HepG2 (cell line): ENCODE data around the gene ORMDL3. TPM values are rescaled to one million over a fixed set of nuclear protein-coding genes. Genes with fewer than 3 reads are reported as not detected.

Experiments used
- JARID2 ChIP-seq: sonication (generic); formaldehyde crosslinking; IDR thresholded peaks from 2 replicates; pipeline ENCODE4 v1.8.1; 2023; ENCODE audit warnings: missing genetic modification reagents, inconsistent platforms; ENCODE audit not compliant: insufficient replicate concordance
- KLF9 ChIP-seq: IDR thresholded peaks from 2 replicates; pipeline ENCODE4 v1.6.1; 2016; ENCODE audit warnings: low read depth
- MAZ ChIP-seq, 2 experiments: sonication (generic) in 1 of 2; formaldehyde crosslinking in 1 of 2; IDR thresholded peaks; 2 replicates each; pipeline versions ENCODE4 v1.5.0 to v1.6.1; 2012 to 2020; ENCODE audit warnings: low read depth in 2 of 2, mild to moderate bottlenecking in 2 of 2, borderline replicate concordance in 1 of 2, improper control_type of control experiment in 1 of 2, low read length in 1 of 2, missing genetic modification reagents in 1 of 2, moderate library complexity in 1 of 2
- NFYC ChIP-seq: IDR thresholded peaks from 2 replicates; pipeline ENCODE4 v1.6.1; 2016; ENCODE audit warnings: missing genetic modification reagents, missing compliant biosample characterization
- SALL1 ChIP-seq: sonication (generic); formaldehyde crosslinking; IDR thresholded peaks from 2 replicates; pipeline ENCODE4 v1.8.0; 2022; ENCODE audit warnings: mild to moderate bottlenecking, missing genetic modification reagents
- TEAD3 ChIP-seq: optimal IDR thresholded peaks from 2 replicates; pipeline ENCODE3; 2016; ENCODE audit warnings: borderline replicate concordance
- ZNF138 ChIP-seq: sonication (generic); formaldehyde crosslinking; IDR thresholded peaks from 2 replicates; pipeline ENCODE4 v1.5.0; 2020; ENCODE audit warnings: mild to moderate bottlenecking, low read depth, missing genetic modification reagents
- ZNF550 ChIP-seq: sonication (generic); formaldehyde crosslinking; IDR thresholded peaks from 2 replicates; pipeline ENCODE4 v1.4.0; 2020; ENCODE audit warnings: mild to moderate bottlenecking, missing genetic modification reagents, borderline replicate concordance
- ZNF749 ChIP-seq: sonication (generic); formaldehyde crosslinking; IDR thresholded peaks from 2 replicates; pipeline ENCODE4 v1.8.0; 2022; ENCODE audit warnings: mild to moderate bottlenecking, missing genetic modification reagents, moderate library complexity, borderline replicate concordance
- ZNF776 ChIP-seq: sonication (generic); formaldehyde crosslinking; IDR thresholded peaks from 2 replicates; pipeline ENCODE4 v1.4.0; 2020; ENCODE audit warnings: mild to moderate bottlenecking, missing genetic modification reagents
- ZSCAN22 ChIP-seq: sonication (generic); formaldehyde crosslinking; IDR thresholded peaks from 2 replicates; pipeline ENCODE4 v1.4.0; 2020; ENCODE audit warnings: mild to moderate bottlenecking, missing genetic modification reagents
- polyA plus RNA-seq, 8 experiments: library from polyadenylated mRNA; depleted of rRNA in 3 of 8; stranded (reverse) in 7 of 8; unstranded in 1 of 8; fragments of >200 nt; fragmentation: Illumina TruSeq in 4 of 8; extraction: Trizol in 4 of 8; gene quantifications; 2 replicates each; pipeline versions ENCODE4 v1.2.1 to v1.2.3, GENCODE V29; 2011 to 2016; ENCODE audit warnings: low read depth in 4 of 8, missing spikeins in 1 of 8, mixed read lengths in 1 of 8; ENCODE audit not compliant: insufficient read depth in 1 of 8
- total RNA-seq, 5 experiments: library from RNA; depleted of rRNA; stranded (reverse); fragments of >200 nt; fragmentation: Illumina TruSeq; extraction: Trizol; gene quantifications; 2 replicates each; pipeline ENCODE4 v1.2.3, GENCODE V29; 2016; ENCODE audit warnings: low read depth in 1 of 5
- TF ChIP-seq, protein P1 (sequence below): sonication (generic); IDR thresholded peaks from 2 replicates; pipeline ENCODE4 v1.6.1; 2016; ENCODE audit warnings: low read depth, borderline replicate concordance
- TF ChIP-seq, protein P2 (sequence below): IDR thresholded peaks from 2 replicates; pipeline ENCODE4 v1.6.1; 2018; ENCODE audit warnings: missing genetic modification reagents
- TF ChIP-seq, protein P3 (sequence below): sonication (generic); formaldehyde crosslinking; IDR thresholded peaks from 2 replicates; pipeline ENCODE4 v1.5.0; 2020; ENCODE audit warnings: missing genetic modification reagents

The ORMDL3 gene
- total and polyA plus RNA-seq, 2 of the 13 experiments (the other 11 are each of a cell fraction or from before 2014, with no cell fraction given), result 181 to 384 TPM

DNA sequence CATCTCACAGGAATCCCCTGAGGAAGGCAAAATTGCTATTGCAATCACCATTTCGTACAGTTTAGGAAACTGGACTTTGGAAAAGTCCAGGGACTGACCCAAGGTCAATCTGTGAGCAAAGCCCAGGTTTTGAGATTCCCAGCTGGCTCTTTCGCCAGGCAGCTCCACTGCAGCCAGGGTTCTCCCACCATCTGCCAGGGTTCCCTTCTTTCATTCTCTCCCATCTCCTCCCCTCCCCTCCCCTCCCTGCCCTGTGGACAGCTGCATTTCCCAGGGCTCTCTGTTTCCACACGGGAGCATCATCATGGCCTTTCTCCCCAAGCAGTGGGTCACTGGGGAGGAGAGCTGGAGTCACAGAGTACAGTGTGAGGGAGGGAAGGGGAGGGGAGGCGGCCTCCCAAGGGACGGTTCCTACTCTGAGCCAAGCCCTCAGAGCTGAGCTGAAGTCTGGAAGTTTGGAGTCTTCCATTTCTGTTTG, 23.5 kb upstream of the ORMDL3 start (continued):
- TF ChIP-seq ZSCAN22 (CRISPR knock-in tag) (no peak), ZNF776 (CRISPR knock-in tag) (no peak), ZNF749 (CRISPR knock-in tag) (no peak), TEAD3 (CRISPR knock-in tag) (peak; percentile 35), JARID2 (CRISPR knock-in tag) (no peak), SALL1 (CRISPR knock-in tag) (peak; percentile 11), NFYC (no peak), ZNF550 (CRISPR knock-in tag) (no peak), MAZ (IDR thresholded peaks at IDR 0.05; ENCODE audit: borderline replicate concordance, low read depth, low read length) (no peak; the same call in 1 of the 2 replicates), MAZ (CRISPR knock-in tag; IDR thresholded peaks at IDR 0.05; ENCODE audit: low read depth) (no peak), KLF9 (CRISPR knock-in tag) (no peak), ZNF138 (CRISPR knock-in tag) (no peak)
- TF ChIP-seq, protein P1, sequence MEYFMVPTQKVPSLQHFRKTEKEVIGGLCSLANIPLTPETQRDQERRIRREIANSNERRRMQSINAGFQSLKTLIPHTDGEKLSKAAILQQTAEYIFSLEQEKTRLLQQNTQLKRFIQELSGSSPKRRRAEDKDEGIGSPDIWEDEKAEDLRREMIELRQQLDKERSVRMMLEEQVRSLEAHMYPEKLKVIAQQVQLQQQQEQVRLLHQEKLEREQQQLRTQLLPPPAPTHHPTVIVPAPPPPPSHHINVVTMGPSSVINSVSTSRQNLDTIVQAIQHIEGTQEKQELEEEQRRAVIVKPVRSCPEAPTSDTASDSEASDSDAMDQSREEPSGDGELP, result peak; percentile 69
- TF ChIP-seq, protein P2, sequence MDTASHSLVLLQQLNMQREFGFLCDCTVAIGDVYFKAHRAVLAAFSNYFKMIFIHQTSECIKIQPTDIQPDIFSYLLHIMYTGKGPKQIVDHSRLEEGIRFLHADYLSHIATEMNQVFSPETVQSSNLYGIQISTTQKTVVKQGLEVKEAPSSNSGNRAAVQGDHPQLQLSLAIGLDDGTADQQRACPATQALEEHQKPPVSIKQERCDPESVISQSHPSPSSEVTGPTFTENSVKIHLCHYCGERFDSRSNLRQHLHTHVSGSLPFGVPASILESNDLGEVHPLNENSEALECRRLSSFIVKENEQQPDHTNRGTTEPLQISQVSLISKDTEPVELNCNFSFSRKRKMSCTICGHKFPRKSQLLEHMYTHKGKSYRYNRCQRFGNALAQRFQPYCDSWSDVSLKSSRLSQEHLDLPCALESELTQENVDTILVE, result no peak
- TF ChIP-seq, protein P3, sequence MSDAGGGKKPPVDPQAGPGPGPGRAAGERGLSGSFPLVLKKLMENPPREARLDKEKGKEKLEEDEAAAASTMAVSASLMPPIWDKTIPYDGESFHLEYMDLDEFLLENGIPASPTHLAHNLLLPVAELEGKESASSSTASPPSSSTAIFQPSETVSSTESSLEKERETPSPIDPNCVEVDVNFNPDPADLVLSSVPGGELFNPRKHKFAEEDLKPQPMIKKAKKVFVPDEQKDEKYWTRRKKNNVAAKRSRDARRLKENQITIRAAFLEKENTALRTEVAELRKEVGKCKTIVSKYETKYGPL (CRISPR knock-in tag), result no peak
